KG1 (cell line): Measurements from ENCODE around the gene PRPF40B.

Experiments
- DNase-seq: peaks from one replicate; lab custom pipeline; 2025; lab: John Stamatoyannopoulos, UW

PRPF40B gene

GRCh38 chr12:49684310-49684854, 61.0 kb downstream of the PRPF40B start:
- DNase-seq: no peak

- DNase-seq: no peak
Measured at GRCh38 chr12:49687941-49688340, 64.6 kb downstream of the PRPF40B start.

GRCh38 chr12:49689237-49689636, 65.9 kb downstream of the PRPF40B start:
- no peak for DNase-seq

- no peak for DNase-seq
Measured at GRCh38 chr12:49689785-49690184, 66.4 kb downstream of the PRPF40B start.

DNA sequence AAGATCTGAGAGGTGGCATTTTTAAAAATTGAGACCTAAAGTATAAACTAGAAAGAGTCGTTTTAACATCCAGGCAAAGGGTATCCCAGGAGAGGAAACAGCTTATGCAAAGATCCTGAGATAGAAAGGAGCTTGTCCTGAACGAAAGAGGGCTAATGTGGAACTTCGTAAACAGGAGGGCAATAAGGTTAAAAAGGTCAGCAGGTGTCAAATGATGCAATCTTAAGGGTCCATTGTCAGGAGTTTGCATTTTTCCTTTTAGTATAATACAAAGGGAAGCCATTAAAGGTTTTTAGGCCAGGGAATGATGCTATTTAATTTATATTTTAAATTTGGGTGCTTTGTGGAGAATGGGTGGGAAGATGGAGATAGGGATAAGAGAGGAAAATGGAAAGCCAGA, 69.5 kb downstream of the PRPF40B start:
- no peak for DNase-seq

DNA sequence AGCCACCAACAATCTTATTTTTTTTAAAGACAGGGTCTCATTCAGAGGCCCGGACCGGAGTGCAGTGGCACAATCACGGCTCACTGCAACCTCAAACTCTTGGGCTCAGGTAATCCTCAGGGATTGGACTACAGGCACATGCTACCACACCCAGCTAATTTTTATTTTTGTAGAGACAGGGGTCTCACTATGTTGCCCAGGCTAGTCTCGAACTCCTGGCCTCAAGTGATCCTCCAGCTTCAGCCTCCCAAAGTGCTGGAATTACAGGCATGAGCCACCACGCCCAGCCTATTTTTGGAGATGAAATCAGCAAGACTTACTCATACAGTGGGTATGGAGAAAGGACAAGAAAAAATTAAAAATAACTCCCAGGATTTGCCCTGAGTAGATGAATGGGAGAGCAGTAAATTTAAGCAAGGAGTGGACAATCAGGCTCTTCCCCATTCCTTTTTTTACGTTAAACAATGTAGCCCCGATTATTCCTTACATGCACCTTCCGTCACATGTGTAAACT, 70.6 kb downstream of the PRPF40B start:
- DNase-seq: no peak
